HG03571 (cell line): ENCODE results near the gene MIGA2.

Experiments
- ATAC-seq: cut with Tn5 transposase; IDR thresholded peaks from one replicate; pipeline ENCODE4 v1.9.1; 2021; ENCODE audit not compliant: unreplicated experiment

The MIGA2 gene

DNA sequence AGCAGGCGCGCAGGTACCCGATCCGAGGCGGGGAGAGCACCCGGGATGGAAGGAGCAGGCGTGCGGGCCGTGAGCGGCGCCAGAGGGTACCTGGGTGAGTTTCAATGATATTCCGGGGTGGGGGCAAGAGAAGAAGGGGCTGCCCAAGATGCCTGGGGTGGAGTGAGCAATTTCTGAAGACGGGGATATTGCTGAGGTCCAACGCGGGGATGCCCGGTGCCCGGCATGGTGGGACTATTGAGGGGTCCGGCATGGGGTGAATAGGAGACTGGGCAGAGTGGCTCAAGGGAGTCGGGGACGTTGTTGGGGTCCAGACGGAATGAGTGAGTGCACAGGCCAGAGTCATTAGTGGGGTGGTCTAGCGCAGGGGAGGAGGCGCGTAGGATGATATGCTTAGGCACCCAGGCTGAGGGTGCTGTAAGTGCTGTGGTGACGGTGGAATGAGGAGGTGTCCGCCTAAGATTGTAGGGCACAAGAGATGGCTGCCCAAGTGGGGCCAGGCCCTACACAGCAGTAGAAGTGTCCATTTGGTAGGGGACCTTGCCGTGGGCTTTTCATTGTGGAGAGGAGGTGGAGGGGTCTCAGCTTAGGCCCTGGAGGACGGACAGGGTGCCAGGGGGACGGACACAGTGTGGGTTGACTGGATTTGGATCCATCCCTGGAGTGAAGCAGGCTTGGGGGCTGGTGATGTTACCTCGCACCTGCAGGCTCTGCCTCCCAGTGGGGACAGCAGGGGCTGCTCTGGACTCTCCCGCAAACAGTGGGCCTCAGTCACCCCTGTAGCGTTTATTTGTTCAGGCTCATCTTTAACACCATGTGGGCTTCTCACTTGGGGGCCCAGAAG is 719 bp downstream of the MIGA2 start:
- no peak for ATAC-seq

DNA sequence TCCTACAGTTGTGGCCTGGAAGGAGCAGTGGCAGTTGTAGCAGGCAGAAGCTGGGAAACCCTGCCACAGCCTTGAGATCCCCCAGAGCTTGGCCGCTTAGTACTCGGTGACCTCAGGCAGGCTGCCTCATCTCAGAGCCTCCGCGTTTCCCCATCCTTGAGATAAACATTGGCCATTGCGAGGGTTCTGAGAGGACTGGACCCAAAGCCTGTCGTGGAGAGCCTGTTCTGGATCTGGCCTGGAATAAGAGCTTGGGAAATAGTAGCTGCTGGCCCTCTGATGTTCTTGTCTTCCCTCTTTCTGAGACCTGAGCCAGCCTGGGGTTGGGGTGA is 1.3 kb downstream of the MIGA2 start:
- no peak for ATAC-seq

DNA sequence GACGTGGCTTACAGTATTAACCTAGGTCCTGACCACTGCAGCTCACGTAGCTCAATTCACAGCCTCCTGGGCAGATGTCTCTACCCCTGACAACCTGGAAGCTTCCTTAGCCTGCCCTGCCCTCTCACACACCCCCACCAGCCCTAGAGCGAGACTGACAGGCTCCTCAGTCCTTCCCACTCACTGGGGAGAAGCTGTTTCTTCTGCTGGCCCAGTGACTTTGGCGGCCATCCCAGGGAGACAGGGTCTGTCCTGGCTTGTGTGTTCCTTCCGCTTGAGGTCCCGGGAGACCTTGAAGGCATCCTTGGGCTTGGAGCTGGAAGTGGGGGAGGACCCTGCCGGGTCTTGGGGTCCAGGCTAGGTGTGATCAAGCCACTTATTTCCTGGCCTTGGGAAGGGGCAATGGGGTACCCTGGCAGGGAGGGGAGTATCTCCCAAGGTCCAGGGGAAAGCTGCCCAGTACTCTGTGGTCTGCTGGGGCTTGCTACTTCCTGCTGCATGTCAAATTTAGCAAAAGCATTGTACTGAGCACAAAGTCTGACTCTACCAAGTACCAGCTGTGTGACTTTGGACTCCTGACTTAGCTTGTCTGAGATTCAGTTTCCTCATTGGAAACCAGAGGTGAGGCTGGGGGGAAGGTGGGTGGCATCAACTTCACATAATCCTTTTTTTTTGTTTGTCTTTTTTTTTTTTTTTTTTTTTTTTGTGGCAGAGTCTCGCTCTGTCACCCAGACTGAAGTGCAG is 1.9 kb downstream of the MIGA2 start:
- no peak for ATAC-seq

DNA sequence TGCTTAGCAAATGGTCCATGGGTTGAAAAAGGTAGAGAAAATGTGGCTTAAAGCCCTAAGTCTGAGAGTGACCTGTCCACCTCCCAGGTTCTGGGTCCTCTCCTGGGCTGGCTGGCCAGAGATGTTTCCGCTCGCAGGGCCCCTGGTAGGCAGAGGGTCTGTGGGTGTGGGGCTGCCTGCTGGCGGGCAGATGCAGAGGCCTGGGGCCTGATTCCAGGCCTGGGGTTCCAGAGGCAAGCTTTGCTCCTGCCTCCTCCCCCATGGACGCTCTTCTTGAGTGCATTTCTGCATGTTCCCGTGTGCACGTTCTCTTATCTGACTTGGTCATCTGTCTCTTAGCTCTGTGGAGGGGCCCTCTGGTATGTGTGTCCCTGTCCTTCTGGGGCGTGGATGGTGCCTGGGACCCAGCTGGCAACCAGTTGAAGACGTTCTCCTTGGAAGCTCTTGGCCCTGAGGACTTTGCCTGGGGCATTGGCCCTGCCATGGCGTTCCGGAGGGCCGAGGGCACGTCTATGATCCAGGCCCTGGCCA is 3.8 kb downstream of the MIGA2 start:
- no peak for ATAC-seq

DNA sequence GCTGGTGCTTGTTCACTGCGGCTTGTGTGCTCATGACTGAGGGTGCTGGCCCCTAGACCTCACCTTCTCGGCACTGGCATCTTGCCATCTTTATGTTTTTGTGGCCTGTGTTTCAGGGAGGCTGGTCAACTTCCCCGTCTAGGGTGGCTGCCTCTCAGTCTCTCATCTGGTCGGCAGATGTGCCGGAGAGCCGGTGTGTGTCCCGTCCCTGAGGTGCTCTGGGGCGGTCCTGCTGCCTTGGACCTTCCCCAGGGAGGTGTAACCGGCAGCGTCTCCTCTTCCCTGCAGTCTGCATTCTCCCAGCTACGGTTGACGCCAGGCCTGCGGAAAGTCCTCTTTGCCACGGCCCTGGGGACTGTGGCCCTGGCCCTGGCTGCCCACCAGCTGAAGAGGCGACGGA is 5.6 kb downstream of the MIGA2 start:
- no peak for ATAC-seq

DNA sequence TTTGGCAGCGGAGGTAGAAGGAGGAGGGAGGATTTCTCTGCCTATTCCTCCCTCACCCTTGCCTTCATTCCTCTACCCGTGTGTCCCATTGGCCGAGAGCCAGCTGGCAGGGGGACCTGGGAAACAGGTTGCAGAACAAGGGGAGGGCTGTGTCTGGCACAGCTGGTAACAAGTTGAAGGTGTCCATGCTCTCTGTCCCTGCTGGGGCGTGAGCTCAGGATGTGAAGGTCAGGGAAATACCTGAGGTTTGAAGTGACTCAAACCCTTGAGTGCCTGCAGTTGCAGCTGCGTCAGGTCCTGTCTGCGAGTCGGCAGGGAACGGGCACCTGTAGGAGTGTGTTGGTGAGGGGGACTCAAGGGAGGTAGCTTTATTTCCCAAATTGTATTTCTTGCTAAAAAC is 16.2 kb downstream of the MIGA2 start:
- no peak for ATAC-seq

DNA sequence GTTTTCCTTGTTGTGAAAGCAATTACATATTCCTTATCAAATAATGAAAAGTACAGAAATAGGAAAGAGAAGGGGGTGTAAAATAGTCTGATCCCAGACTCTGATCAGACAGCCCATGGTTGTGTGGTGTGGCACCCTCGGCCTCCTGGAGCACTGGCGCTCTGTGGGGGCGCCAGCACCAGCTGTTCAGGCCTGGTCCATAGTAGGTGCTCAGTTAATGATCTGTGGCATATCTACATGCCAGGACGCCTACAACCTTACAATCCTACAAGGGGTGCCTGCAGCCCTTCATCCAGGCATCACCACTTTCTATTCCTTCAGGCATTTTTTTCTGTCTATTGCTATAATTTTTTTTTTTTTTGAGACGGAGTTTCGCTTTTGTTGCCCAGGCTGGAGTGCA is 16.6 kb downstream of the MIGA2 start:
- ATAC-seq = no peak

DNA sequence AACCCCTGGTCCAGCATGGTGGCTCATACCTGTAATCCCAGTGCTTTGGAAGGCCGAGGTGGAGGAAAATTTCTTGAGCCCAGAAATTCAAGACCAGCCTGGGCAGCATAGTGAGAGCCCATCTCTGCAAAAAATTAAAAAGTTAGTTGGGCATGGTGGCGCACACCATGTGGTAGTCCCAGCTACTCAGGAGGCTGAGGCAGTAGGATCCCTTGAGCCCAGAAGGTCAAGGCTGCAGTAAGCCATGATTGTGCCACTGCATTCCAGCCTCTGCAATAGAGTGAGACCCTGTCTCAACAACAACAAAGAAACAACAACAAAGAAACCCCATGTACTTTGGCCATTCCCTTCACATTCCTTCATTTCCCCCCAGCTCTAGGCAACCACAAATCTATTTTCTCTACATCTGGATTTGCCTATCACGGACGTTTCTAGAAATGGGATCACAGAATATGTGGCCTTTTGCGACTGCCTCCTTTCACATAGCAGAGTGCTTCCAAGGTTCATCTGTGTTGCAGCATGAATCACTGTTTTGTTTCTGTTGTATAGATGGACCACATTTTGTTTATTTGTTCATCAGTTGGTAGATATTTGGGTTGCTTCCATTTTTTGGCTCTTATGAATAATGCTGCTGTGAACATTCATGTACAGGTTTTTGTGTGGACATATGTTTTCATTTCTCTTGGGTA is 17.9 kb downstream of the MIGA2 start:
- no peak for ATAC-seq

DNA sequence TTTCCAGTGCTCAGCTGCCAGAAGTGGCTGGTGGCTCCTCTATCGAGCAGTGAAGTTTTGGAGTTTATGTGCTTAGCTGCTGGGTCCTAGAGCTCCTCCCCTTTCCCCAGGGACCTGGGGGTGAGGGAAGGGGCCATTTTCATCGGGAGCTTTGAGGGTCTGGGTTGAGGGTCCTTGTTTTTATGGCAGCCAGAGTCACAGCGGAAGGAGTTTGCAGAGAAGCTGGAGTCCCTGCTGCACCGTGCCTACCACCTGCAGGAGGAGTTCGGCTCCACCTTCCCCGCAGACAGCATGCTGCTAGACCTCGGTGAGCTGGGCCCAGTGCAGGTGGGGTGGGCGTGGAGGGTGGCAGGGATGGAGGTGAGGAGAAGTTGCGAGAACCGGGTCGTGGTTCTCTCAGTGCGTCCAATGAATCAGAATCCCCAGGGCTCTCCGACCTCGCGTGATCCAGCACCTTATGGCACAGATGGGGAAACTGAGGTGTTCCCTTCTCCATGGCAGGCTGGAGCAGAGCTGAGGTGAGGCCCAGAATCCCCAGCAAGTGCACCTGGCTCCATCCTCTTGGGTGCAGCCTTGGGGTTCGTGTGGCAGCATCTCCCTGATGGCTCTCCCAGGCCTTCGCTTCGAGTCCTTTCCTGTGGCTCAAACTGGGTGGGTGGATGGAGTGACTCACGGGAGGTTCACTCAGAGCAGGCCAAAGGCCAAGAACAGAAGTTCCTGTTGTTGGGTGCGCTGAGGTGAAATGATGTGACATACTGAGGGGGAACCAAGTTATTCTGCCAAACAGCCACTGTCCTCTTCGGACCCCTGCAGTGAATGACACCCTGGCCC is 22.8 kb downstream of the MIGA2 start:
- no peak for ATAC-seq

DNA sequence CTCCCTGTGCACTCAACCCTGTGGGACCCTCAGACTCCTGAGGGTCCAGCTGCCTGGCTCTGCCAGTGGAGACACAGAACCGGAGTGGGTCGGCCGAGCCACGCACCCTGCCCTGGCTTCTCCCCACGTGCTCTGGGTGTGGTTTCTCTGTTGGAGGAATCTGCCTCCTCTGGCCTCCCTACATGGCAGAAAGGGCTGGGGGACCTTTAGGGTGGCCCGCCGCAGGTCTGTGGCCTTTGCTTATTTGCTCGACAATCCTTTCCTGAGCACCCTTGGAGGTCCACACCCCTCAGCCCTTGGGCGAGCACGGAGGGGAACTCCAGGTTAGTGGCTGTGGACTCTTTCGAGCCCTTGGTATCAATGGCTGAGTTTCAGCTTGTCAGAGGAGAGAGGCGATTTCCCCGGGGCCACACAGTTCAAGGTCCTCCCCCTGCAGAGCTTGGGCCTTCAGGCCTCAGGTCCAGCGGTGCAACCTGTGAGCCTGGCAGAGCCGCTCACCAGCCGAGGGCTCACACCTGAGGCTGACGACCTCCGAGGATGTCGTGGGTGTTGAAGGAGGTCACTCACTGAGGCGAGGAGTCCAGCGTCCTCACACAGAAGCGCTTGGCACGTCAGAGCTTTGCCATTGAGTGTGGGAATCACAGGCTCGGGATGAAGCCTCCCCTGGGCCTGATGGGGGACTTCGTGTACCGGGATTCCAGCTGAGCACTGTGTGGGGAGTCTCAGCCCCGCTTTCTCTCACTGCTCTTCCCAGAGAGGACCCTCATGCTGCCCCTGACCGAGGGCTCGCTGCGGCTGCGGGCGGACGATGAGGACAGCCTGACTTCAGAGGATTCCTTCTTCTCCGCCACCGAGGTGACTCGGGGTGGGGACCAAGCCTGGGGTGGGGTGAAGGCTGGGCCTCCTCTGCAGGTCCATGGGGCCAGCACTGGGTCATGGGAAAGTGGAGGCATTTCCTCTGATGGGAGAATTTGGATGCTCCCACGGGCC is 23.7 kb downstream of the MIGA2 start:
- no peak for ATAC-seq

DNA sequence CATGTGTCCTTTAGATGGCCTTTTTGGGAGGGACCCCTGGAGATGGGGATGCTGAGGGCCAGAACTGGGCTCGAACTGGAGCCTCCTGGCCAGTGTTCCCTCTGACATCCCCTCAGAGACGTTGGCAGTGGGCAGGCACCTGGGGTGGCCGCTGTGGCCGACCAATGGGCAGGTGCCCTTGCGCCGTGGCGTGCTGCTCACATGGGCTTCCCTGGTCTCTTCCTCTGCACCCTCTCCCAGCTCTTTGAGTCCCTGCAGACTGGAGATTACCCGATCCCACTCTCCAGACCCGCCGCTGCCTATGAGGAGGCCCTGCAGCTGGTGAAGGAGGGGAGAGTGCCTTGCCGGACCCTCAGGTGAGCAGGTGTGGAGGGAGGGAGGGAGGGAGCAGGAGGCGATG is 24.6 kb downstream of the MIGA2 start:
- ATAC-seq = no peak

DNA sequence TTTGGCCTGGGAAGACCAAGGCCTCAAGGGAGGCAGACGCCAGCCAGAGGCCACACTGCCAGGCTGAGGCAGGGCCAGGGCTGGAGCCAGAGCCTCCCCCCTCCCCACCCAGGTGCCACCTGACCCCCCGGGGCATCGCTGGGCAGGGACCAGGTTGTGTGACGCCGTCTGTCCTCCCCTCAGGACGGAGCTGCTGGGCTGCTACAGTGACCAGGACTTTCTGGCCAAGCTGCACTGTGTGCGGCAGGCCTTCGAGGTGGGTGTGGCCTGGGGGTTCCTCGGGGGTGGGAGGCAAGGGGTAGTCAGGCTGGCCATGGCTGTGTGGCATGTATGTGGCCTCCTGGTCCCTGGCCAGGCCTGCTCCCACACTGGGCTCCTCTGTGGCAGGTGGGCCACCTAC is 26.6 kb downstream of the MIGA2 start:
- ATAC-seq = no peak

DNA sequence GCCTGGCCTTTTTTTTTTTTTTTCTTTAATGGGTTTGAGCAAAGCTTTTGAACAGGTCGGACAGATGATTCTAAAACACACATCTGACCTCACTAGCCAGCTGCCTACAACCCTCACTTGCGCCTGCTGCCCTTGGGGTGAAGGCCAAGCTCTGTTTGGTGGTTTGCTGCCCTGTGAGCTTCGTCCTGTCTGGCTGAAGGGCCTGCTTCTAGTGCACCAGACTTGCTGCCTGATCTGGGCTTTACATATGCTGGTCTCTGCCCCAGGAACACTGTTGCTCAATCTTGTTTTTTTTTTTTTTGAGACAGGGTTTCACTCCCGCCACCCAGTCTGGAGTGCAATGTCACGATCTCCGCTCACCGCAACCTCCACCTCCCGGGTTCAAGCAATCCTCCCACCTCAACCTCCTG is 28.1 kb downstream of the MIGA2 start:
- no peak for ATAC-seq

DNA sequence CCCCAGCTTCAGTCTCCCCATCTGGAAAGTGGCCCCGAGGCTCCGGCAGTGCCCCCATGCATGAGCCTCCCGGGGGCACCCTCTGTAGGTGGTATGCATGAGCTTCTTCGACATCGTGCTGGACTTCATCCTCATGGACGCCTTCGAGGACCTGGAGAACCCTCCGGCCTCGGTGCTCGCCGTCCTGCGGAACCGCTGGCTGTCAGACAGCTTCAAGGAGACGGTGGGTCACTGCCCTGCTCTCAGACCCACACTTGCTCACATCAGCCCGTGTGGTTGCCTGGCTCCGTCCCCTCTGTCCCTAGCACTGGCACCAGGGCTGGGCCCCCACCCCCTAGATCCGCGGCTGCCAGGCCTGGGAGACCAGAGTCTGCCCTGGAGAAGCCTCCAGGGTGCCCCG is 31.7 kb downstream of the MIGA2 start:
- ATAC-seq = no peak

DNA sequence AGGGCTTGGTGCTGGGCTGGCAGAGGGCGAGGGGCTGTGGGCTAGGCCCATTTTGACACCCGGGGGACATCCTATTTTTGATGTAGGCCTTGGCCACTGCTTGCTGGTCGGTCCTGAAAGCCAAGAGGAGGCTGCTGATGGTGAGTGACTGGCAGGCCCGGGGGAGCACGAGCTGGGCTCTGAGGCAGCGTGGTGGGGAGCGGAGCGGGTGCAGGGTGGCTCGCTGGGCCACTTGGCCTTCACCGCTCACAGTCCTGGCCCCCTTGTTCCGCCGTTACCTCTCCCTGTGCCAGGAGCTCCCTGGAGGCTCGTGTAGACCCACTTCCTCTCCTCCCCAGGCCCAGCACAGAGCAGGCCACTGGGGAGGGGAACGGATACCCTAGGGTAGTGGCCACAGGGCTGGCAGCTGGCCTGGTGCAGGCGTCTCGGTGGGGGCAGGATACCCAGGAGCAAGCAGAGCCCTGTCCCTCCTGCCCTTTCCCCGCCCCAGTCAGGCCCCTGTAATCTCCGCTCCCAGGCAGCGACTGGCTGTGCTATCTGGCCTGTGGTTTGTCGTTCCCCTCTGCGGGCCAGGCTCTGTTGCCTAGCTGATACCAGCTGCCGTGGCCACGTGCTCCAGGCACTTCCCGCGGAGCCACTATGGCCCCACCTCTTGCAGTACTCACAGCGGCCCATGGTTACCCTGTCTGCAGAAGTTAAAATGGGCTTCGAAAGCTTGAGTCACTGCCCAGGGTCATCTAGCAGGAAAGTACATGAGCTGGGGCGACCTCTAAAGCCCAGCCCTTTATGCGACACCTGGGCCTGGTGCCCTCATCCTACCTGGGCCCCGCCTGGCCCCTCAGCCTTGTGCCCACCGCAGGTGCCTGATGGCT is 32.8 kb downstream of the MIGA2 start:
- ATAC-seq = peak; percentile 70

DNA sequence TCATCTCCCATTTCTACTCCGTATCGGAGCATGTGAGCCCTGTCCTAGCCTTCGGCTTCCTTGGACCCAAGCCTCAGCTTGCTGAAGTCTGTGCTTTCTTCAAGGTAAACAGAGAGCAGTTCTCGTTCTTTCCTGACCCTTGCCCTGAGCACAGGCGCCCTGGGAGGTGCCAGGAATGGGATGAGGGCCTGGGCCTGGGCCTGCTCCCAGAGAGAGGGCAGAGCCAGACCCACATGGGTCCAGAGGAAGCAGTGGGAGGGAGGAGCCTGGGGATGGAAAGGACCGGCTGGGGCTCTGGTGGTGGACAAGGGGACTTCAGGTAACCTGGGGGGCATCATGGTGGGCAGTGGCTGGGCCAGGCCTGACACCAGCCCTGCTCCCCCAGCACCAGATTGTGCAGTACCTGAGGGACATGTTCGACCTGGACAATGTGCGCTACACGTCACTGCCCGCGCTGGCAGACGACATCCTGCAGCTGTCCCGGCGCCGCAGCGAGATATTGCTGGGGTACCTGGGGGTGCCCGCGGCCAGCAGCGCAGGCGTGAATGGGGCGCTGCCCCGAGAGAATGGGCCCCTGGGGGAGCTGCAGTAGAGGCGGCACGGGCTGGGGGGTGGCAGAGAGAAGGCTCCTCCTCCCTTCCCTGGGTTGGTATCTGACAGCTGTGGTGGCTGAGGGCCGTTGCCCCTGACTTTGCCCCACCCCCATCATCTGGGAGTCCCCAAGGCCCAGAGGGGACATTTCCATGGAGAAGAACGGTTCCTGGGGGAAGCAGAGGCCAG is 33.6 kb downstream of the MIGA2 start:
- no peak for ATAC-seq

DNA sequence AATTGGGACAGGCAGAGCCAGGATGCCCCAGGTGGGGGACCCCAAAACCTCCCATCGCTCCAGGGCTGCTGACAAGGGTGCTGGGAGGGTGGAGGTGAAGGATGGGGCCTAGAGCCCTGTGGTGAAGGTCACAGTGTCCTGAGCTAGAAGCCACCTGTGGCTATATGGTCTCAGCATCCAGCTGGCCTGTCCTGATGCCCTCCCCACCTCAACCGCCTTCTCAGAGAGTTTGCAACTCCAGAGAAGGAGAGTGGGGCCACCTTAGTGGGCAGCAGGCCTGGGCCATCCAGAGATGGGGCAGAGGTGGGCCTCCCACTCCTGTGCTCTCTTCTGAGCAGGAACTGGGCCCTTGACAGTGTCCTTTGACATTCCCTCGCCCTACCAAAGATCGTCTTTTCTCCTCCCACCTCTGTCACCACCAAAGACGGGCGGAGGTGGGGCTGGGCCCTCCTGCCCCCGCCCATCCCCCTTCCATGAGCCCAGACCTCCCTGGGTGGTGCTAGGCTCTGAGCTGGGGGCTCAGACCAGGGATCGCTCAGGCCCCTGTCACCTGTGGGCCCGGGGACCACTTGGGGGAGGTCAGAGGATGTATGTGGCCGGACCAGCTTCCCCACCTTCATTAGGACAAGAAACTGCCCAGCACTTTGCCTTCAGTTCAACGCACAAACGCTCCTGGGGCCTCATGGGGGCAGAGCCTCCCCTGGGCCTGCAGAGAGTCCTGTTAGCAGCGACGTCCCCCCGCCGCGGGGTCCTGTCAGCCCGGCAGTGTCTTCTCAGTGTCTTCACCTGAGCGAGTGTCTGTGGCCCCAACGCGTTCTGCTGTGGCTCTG is 34.5 kb downstream of the MIGA2 start:
- no peak for ATAC-seq
